Keratinocyte (primary cell): ENCODE measurements around the gene SSTR3. TPM values are rescaled to one million over a fixed set of nuclear protein-coding genes. Genes with fewer than 3 reads are reported as not detected.

Source experiments
- DNase-seq: peaks from one replicate; pipeline ENCODE4 v3.0.0-alpha.2; 2011; ENCODE audit warnings: low read depth, missing footprints, low spot score
- FAIRE-seq: peaks from 2 replicates; lab custom pipeline; 2011; peaks lifted over from hg19 to GRCh38; lab: Jason Lieb, UNC
- H2AFZ ChIP-seq: 2 replicates; pipeline ENCODE4 v1.6.0; 2012; ENCODE audit warnings: low read length, control low read depth, inconsistent platforms; ENCODE audit not compliant: control insufficient read depth
- H3K27ac ChIP-seq: 2 replicates; pipeline ENCODE4 v1.5.1; 2011; ENCODE audit warnings: low read length; ENCODE audit not compliant: control insufficient read depth, insufficient read depth
- H3K27me3 ChIP-seq: 3 replicates; pipeline ENCODE4 v1.6.0; 2011; ENCODE audit warnings: low read length; ENCODE audit not compliant: control insufficient read depth, insufficient read depth; ENCODE audit errors: extremely low read depth
- H3K36me3 ChIP-seq, 2 experiments: 2 replicates in 1 of 2; 3 replicates in 1 of 2; pipeline ENCODE4 v1.5.1; 2011; ENCODE audit warnings: low read length in 2 of 2, mild to moderate bottlenecking in 1 of 2; ENCODE audit not compliant: control insufficient read depth in 2 of 2, insufficient read depth in 2 of 2; ENCODE audit errors: extremely low read depth in 1 of 2
- H3K4me1 ChIP-seq: 3 replicates; pipeline ENCODE4 v1.5.1; 2011; ENCODE audit warnings: low read length; ENCODE audit not compliant: control insufficient read depth, insufficient read depth; ENCODE audit errors: extremely low read depth
- H3K4me2 ChIP-seq: 3 replicates; pipeline ENCODE4 v1.6.0; 2011; ENCODE audit warnings: low read depth, low read length; ENCODE audit not compliant: control insufficient read depth, insufficient read depth; ENCODE audit errors: extremely low read depth
- H3K4me3 ChIP-seq, 3 experiments: fragments of 200-600 bp in 1 of 3; sonication (generic) in 1 of 3; 2 replicates in 2 of 3; 3 replicates in 1 of 3; pipeline ENCODE4 v1.5.1; 2011 to 2016; ENCODE audit warnings: low read length in 3 of 3, mild to moderate bottlenecking in 3 of 3, control low read depth in 2 of 3, inconsistent platforms in 1 of 3, low read depth in 1 of 3, mixed read lengths in 1 of 3, mixed run types in 1 of 3, moderate library complexity in 1 of 3; ENCODE audit not compliant: control insufficient read depth in 2 of 3, insufficient read depth in 2 of 3; ENCODE audit errors: extremely low read depth in 1 of 3
- H3K79me2 ChIP-seq: 2 replicates; pipeline ENCODE4 v1.6.0; 2012; ENCODE audit warnings: low read length; ENCODE audit not compliant: control insufficient read depth, insufficient read depth
- H3K9ac ChIP-seq: 3 replicates; pipeline ENCODE4 v1.6.0; 2011; ENCODE audit warnings: low read length; ENCODE audit not compliant: control insufficient read depth, insufficient read depth; ENCODE audit errors: extremely low read depth
- H3K9me1 ChIP-seq: 3 replicates; pipeline ENCODE4 v1.6.0; 2011; ENCODE audit warnings: low read length; ENCODE audit not compliant: control insufficient read depth, insufficient read depth; ENCODE audit errors: extremely low read depth
- H3K9me3 ChIP-seq: 2 replicates; pipeline ENCODE4 v1.5.1; 2012; ENCODE audit warnings: low read depth, low read length; ENCODE audit not compliant: control insufficient read depth
- H4K20me1 ChIP-seq: 3 replicates; pipeline ENCODE4 v1.6.0; 2011; ENCODE audit warnings: low read length; ENCODE audit not compliant: control insufficient read depth, insufficient read depth; ENCODE audit errors: extremely low read depth
- CTCF ChIP-seq, 3 experiments: IDR thresholded peaks in 1 of 3; conservative IDR thresholded peaks in 1 of 3; optimal IDR thresholded peaks in 1 of 3; 2 replicates in 2 of 3; 3 replicates in 1 of 3; pipeline versions ENCODE3 to v1.5.1; 2011; ENCODE audit warnings: low read length in 3 of 3, mild to moderate bottlenecking in 3 of 3, moderate library complexity in 2 of 3, control low read depth in 1 of 3, inconsistent platforms in 1 of 3; ENCODE audit not compliant: insufficient read depth in 2 of 3; ENCODE audit errors: extremely low read depth in 1 of 3
- EZH2 ChIP-seq: IDR thresholded peaks from one replicate; pipeline ENCODE4 v1.6.1; 2012; ENCODE audit warnings: inconsistent platforms, mild to moderate bottlenecking, low read length, moderate library complexity
- dilution Hi-C: fragments of 300-500 bp; cut with MboI; formaldehyde crosslinking; loops from one replicate; pipeline ENCODE4 v1.7.0; 2020; ENCODE audit warnings: low sequenced_read_pairs; ENCODE audit not compliant: extremely low pct_ligation_motif_present
- polyA plus RNA-seq, 5 experiments: library from polyadenylated mRNA; depleted of rRNA in 3 of 5; stranded (reverse) in 3 of 5; stranded (forward) in 1 of 5; unstranded in 1 of 5; fragments of >200 nt; gene quantifications; 1 replicate in 1 of 5; 2 replicates in 3 of 5; 3 replicates in 1 of 5; pipeline versions ENCODE4 v1.2.1 to v1.2.3, GENCODE V29; 2011 to 2012; ENCODE audit warnings: missing spikeins in 2 of 5, low read depth in 1 of 5, low replicate concordance in 1 of 5

Gene SSTR3
- polyA plus RNA-seq, 1 donor (not counting 4 experiments of a cell fraction or from before 2014, with no cell fraction given), result not detected

GRCh38 chr22:37165066-37165465, 47.2 kb downstream of the SSTR3 start:
- Histone ChIP-seq H3K9me1 (no peaks in the 10 kb centered on the region), H2AFZ (no peak overlapping the region), H3K27ac (no peak overlapping the region), H3K4me2 (no peak overlapping the region), H3K79me2 (no peaks in the 10 kb centered on the region), H3K27me3 (no peaks in the 10 kb centered on the region), H3K36me3 (no peaks in the 10 kb centered on the region), H4K20me1 (no peaks in the 10 kb centered on the region), H3K9me3 (no peaks in the 10 kb centered on the region), H3K9ac (no peak overlapping the region), H3K4me3 (no peak overlapping the region), H3K4me1 (peaks cover 2% of the 10 kb centered on the region)
- FAIRE-seq, result no peak
- TF ChIP-seq EZH2 (no peak), CTCF (optimal IDR thresholded peaks at IDR 0.05 in 1 of 3, IDR thresholded peaks at IDR 0.05 in 1 of 3, conservative IDR thresholded peaks at IDR 0.05 in 1 of 3; ENCODE audit: extremely low read depth in 1 of 3, insufficient read depth in 2 of 3, low read length in 3 of 3) (no peak)
- dilution Hi-C loops, result no loop called here
- no peak for DNase-seq

GRCh38 chr22:37164505-37164887, 47.8 kb downstream of the SSTR3 start:
- no peaks in the 10 kb centered on the region for H3K79me2 ChIP-seq
- dilution Hi-C loops, result no loop called here
- H3K4me3 ChIP-seq, result no peak overlapping the region
- TF ChIP-seq EZH2, result no peak
- TF ChIP-seq CTCF (optimal IDR thresholded peaks at IDR 0.05 in 1 of 3, IDR thresholded peaks at IDR 0.05 in 1 of 3, conservative IDR thresholded peaks at IDR 0.05 in 1 of 3; ENCODE audit: extremely low read depth in 1 of 3, insufficient read depth in 2 of 3, low read length in 3 of 3), result no peak
- H3K4me2 ChIP-seq, result no peak overlapping the region
- DNase-seq, result no peak
- H4K20me1 ChIP-seq, result no peaks in the 10 kb centered on the region
- no peak overlapping the region for H3K9ac ChIP-seq
- H3K27me3 ChIP-seq, result peaks cover 3% of the 10 kb centered on the region
- no peak overlapping the region for H3K27ac ChIP-seq
- H3K36me3 ChIP-seq, result no peaks in the 10 kb centered on the region
- no peaks in the 10 kb centered on the region for H3K9me1 ChIP-seq
- H2AFZ ChIP-seq, result no peak overlapping the region
- H3K9me3 ChIP-seq, result no peaks in the 10 kb centered on the region
- FAIRE-seq, result no peak
- peaks cover 2% of the 10 kb centered on the region for H3K4me1 ChIP-seq
